HL-60/S4 treated with phorbol 12-myristate 13-acetate at 8.2 ng/mL for 4 days and 3 days (cell line): Measurements from ENCODE around the gene AP2B1.

ENCODE experiments used
- in situ Hi-C: fragments of 300-500 bp; cut with MboI; formaldehyde crosslinking; loops from 2 replicates; pipeline ENCODE4 v1.15.0; 2022; ENCODE audit warnings: low sequenced_read_pairs

Gene AP2B1

GRCh38 chr17:35726127-35726952 lies 139.2 kb downstream of the AP2B1 start:
- in situ Hi-C loops: loop anchor here (25.0 kb wide), 1 partner anchor 114 kb away; no protein-coding TSS in a partner anchor

GRCh38 chr17:35726953-35727460 lies 139.9 kb downstream of the AP2B1 start:
- in situ Hi-C loops: loop anchor here (25.0 kb wide), 1 partner anchor 115 kb away; no protein-coding TSS in a partner anchor

- in situ Hi-C loops: loop anchor here (25.0 kb wide), 1 partner anchor 115 kb away; no protein-coding TSS in a partner anchor
Observed at GRCh38 chr17:35727635-35728034, 140.5 kb downstream of the AP2B1 start.

GRCh38 chr17:35728551-35728950 lies 141.4 kb downstream of the AP2B1 start:
- in situ Hi-C loops: loop anchor here (25.0 kb wide), 1 partner anchor 116 kb away; no protein-coding TSS in a partner anchor

- in situ Hi-C loops: loop anchor here (25.0 kb wide), 1 partner anchor 117 kb away; no protein-coding TSS in a partner anchor
Observed at GRCh38 chr17:35729405-35729833, 142.3 kb downstream of the AP2B1 start.

- in situ Hi-C loops: loop anchor here (25.0 kb wide), 1 partner anchor 118 kb away; no protein-coding TSS in a partner anchor
Observed at GRCh38 chr17:35730400-35731005, 143.4 kb downstream of the AP2B1 start.

- in situ Hi-C loops: loop anchor here (25.0 kb wide), 1 partner anchor 119 kb away; no protein-coding TSS in a partner anchor
Observed at GRCh38 chr17:35731239-35731916, 144.3 kb downstream of the AP2B1 start, which contains the start of gene RASL10B. RASL10B (plus strand) TSS chr17:35731639; CDS start chr17:35735185, 3,546 bp downstream.

- in situ Hi-C loops: loop anchor here (25.0 kb wide), 1 partner anchor 120 kb away; no protein-coding TSS in a partner anchor
Observed at GRCh38 chr17:35731917-35732805, 145.0 kb downstream of the AP2B1 start.

- in situ Hi-C loops: loop anchor here (25.0 kb wide), 1 partner anchor 120 kb away; no protein-coding TSS in a partner anchor
Observed at GRCh38 chr17:35732806-35733136, 145.6 kb downstream of the AP2B1 start.

- in situ Hi-C loops: loop anchor here (25.0 kb wide), 1 partner anchor 121 kb away; no protein-coding TSS in a partner anchor
Observed at GRCh38 chr17:35733366-35733765, 146.2 kb downstream of the AP2B1 start.

- in situ Hi-C loops: loop anchor here (25.0 kb wide), 1 partner anchor 122 kb away; no protein-coding TSS in a partner anchor
Observed at GRCh38 chr17:35734396-35734795, 147.3 kb downstream of the AP2B1 start.

- in situ Hi-C loops: loop anchor here (25.0 kb wide), 1 partner anchor 123 kb away; no protein-coding TSS in a partner anchor
Observed at GRCh38 chr17:35735036-35735805, 148.1 kb downstream of the AP2B1 start.

- in situ Hi-C loops: loop anchor here (25.0 kb wide), 1 partner anchor 124 kb away; no protein-coding TSS in a partner anchor
Observed at GRCh38 chr17:35736236-35736635, 149.1 kb downstream of the AP2B1 start.

GRCh38 chr17:35738519-35739133 lies 151.5 kb downstream of the AP2B1 start:
- in situ Hi-C loops: loop anchor here (25.0 kb wide), 1 partner anchor 126 kb away; no protein-coding TSS in a partner anchor

GRCh38 chr17:35740216-35740615 lies 153.1 kb downstream of the AP2B1 start:
- in situ Hi-C loops: loop anchor here (25.0 kb wide), 1 partner anchor 128 kb away; no protein-coding TSS in a partner anchor

- in situ Hi-C loops: loop anchor here (25.0 kb wide), 1 partner anchor 129 kb away; no protein-coding TSS in a partner anchor
Observed at GRCh38 chr17:35740997-35741931, 154.1 kb downstream of the AP2B1 start.

- in situ Hi-C loops: loop anchor here (25.0 kb wide), 1 partner anchor 130 kb away; no protein-coding TSS in a partner anchor
Observed at GRCh38 chr17:35742496-35742895, 155.4 kb downstream of the AP2B1 start.
